GM10266 (cell line): ENCODE results near the gene NR1H3.
A peak's percentile ranks its signal among the peaks of the same experiment; 100 is the strongest.
"Not testable (repeated sequence)": the region's sequence is repeated elsewhere in the genome, so short reads cannot be mapped to it uniquely, and the experiment has no call there.

Source experiments
- DNase-seq: peaks from one replicate; pipeline ENCODE4 v3.0.0; 2012; ENCODE audit errors: extremely low spot score
- CTCF ChIP-seq: IDR thresholded peaks from 2 replicates; pipeline ENCODE4 v1.5.1; 2012; ENCODE audit warnings: mild to moderate bottlenecking, low read depth; ENCODE audit not compliant: control insufficient read depth, insufficient read depth; ENCODE audit errors: missing control alignments

Gene NR1H3

DNA sequence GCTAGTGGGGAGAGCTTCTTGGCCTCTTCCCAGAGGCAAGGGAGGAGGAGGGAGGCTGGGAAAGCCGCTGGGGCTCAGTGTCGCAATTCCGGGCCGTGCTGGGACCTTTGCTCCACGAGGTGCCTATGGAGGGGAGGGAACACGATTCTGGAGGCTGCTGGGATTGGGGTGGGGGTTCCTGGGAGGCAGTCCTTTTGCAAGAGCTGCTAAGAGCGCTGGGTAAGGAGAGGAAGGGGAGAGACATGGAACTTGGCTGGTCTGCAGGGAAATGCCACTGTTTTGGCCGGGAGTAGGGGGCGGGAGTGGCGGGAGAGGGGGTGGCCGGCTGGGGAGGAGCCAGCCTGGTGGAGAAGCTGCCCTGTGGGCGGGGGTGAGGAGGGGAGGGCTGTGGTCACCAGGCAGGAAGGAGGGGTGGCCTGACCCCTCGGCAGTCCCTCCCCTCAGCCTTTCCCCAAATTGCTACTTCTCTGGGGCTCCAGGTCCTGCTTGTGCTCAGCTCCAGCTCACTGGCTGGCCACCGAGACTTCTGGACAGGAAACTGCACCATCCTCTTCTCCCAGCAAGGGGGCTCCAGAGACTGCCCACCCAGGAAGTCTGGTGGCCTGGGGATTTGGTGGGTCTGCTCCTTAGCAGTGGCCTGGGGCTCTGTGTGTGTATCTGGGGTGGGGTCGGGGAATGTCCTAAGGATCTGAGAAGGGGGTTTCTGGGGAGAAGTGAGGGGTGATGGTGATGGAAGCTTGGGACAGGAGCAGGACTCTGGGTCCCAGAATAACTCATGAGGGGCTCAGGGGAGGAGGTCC lies at the start of gene NR1H3:
Gene NR1H3 (plus strand): TSS at position 480 of the 800 bp plus-strand sequence. CDS start 1,221 bp downstream, outside the sequence.
- TF ChIP-seq CTCF = peak; percentile 42
- DNase-seq = peak; percentile 33

DNA sequence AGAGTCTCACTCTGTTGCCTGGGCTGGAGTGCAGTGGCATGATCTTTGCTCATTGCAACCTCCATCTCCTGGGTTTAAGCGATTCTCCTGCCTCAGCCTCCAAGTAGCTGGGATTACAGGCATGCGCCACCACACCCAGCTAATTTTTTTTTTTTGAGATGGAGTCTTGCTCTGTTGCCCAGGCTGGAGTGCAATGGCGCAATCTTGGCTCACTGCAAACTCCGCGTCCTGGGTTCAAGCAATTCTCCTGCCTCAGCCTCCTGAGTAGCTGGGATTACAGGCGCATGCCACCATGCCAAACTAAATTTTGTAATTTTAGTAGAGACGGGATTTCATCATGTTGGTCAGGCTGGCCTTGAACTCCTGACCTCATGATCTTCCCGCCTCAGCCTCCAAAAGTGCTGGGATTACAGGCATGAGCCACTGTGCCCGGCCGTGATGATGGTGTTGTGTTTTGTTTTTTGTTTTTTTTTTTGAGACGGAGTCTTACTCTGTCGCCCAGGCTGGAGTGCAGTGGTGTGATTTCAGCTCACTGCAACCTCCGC lies 49.7 kb upstream of the NR1H3 start:
- DNase-seq = not testable (repeated sequence)

GRCh38 chr11:47208628-47209027 lies 49.2 kb upstream of the NR1H3 start:
- DNase-seq = no peak
- no peak for TF ChIP-seq CTCF

GRCh38 chr11:47212938-47213337 lies 44.9 kb upstream of the NR1H3 start:
- TF ChIP-seq CTCF = no peak

DNA sequence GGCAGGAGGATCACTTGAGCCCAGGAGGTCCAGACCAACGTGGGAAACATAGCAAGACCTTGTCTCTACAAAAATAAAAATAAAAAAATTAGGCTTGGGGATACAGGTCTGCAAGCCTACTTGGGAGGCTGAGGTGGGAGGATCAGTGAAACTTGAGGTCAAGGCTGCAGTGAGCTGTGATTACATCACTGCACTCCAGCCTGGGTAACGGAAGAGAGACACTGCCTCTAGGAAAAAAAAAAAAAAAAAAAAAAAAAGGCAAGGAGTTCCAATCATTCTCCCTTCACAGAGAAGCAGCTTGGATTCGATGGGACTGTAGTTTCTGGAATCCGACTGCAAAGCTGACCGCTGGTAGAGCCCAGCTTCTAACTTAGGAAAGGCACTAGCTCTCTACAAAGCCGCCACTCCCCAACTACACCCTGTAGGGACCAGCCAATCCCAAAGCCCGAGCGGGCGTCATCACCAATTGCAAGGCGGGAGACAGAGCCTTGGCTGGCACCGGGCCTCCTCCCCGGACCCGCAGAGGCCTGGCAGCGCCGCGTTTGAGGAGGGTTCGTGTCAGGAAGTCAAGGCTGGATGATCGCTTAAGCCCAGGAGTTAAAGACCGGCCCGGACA lies 43.7 kb upstream of the NR1H3 start:
- no peak for TF ChIP-seq CTCF
- DNase-seq = peak; percentile 73

More at GRCh38 chr11:47212938-47213337, 44.9 kb upstream of the NR1H3 start:
- DNase-seq = no peak

GRCh38 chr11:47215366-47215910 lies 42.4 kb upstream of the NR1H3 start:
- TF ChIP-seq CTCF = no peak
- DNase-seq = peak; percentile 32

DNA sequence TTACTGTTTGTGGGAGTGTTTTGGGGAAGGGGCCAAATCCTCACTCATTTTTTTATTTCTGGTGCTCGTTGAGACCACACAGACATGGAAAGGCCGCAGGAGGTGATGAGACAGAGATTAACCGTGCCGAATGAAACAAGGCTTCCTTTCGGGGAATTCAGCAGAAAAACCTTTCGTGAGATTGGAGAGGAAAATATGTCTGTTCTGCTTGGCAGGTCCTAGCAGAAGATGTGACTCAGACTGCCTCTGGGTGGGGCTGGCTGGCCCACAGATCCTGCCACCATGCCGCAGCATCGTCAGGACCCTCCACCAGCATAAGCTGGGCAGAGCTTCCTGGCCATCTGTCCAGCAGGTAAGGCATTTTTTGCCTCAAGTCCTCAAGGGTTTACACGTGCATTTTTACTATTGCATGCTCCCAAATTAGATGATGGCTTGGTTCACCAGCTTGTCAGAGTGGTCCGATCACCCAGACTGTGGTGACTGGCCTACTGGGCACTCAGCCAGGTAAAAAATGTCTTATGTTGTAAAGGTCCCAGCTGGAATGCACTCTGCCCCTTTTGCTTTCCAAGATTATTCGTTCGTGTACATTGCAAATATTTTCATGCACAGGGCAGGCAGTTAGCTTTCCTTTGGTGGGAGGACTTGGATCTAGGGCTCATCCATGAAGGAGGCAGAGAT lies 41.5 kb upstream of the NR1H3 start:
- peak; percentile 46 for TF ChIP-seq CTCF
- DNase-seq = peak; percentile 43
